MM.1S (cell line): Measurements from ENCODE around the gene BMP7.

Source experiments
- DNase-seq: peaks from one replicate; pipeline ENCODE4 v3.0.0-alpha.2; 2015
- H2AFZ ChIP-seq: fragments of 300-600 bp; sonication (generic); 2 replicates; pipeline ENCODE4 v1.6.0; 2016; ENCODE audit warnings: antibody characterized with exemption, low read length
- H3F3A ChIP-seq: fragments of 300-600 bp; sonication (generic); 2 replicates; pipeline ENCODE4 v1.6.1; 2016; ENCODE audit warnings: mild to moderate bottlenecking, antibody characterized with exemption, low read length, moderate library complexity, mixed read lengths; ENCODE audit not compliant: insufficient read depth
- H3K27ac ChIP-seq: fragments of 300-600 bp; sonication (generic); 2 replicates; pipeline ENCODE4 v1.5.1; 2016; ENCODE audit warnings: mild to moderate bottlenecking, low read length
- H3K27me3 ChIP-seq: fragments of 300-600 bp; sonication (generic); replicated peaks from 2 replicates; pipeline ENCODE4 v1.6.0; 2016; ENCODE audit warnings: low read length; ENCODE audit not compliant: insufficient read depth
- H3K36me3 ChIP-seq: fragments of 300-600 bp; sonication (generic); replicated peaks from 2 replicates; pipeline ENCODE4 v1.6.1; 2016; ENCODE audit warnings: mild to moderate bottlenecking, low read length, mixed read lengths; ENCODE audit not compliant: insufficient read depth
- H3K4me1 ChIP-seq: fragments of 300-600 bp; sonication (generic); 2 replicates; pipeline ENCODE4 v1.6.1; 2016; ENCODE audit warnings: low read length, mixed read lengths
- H3K4me2 ChIP-seq: fragments of 300-600 bp; sonication (generic); 2 replicates; pipeline ENCODE4 v1.6.0; 2016; ENCODE audit warnings: low read depth, low read length
- H3K4me3 ChIP-seq: fragments of 300-600 bp; sonication (generic); 2 replicates; pipeline ENCODE4 v1.5.1; 2016; ENCODE audit warnings: low read length, mixed read lengths
- H3K79me2 ChIP-seq: fragments of 300-600 bp; sonication (generic); 2 replicates; pipeline ENCODE4 v1.6.1; 2016; ENCODE audit warnings: mixed run types, low read length, mixed read lengths
- H3K9ac ChIP-seq: fragments of 300-600 bp; sonication (generic); 2 replicates; pipeline ENCODE4 v1.6.1; 2016; ENCODE audit warnings: low read length, mixed read lengths
- H3K9me2 ChIP-seq: fragments of 300-600 bp; sonication (generic); replicated peaks from 2 replicates; pipeline ENCODE4 v1.6.1; 2016; ENCODE audit warnings: mild to moderate bottlenecking, low read length, mixed read lengths; ENCODE audit not compliant: insufficient read depth
- H3K9me3 ChIP-seq: fragments of 300-600 bp; sonication (generic); replicated peaks from 2 replicates; pipeline ENCODE4 v1.6.1; 2016; ENCODE audit warnings: mild to moderate bottlenecking, low read length, mixed read lengths; ENCODE audit not compliant: insufficient read depth
- H4K20me1 ChIP-seq: fragments of 300-600 bp; sonication (generic); 2 replicates; pipeline ENCODE4 v1.6.1; 2016; ENCODE audit warnings: mild to moderate bottlenecking, low read length, moderate library complexity, mixed read lengths; ENCODE audit not compliant: insufficient read depth
- CTCF ChIP-seq: fragments of 300-600 bp; sonication (generic); IDR thresholded peaks from 2 replicates; pipeline ENCODE4 v1.5.1; 2016; ENCODE audit warnings: antibody characterized with exemption, low read length, mixed read lengths
- EZH2 ChIP-seq: fragments of 300-600 bp; sonication (generic); optimal IDR thresholded peaks from 2 replicates; pipeline ENCODE3; 2017; ENCODE audit warnings: low read depth, mild to moderate bottlenecking, antibody characterized with exemption, low read length, mixed read lengths
- EZH2phosphoT487 ChIP-seq: fragments of 300-600 bp; sonication (generic); IDR thresholded peaks from 2 replicates; pipeline ENCODE4 v1.6.1; 2018; ENCODE audit warnings: antibody characterized with exemption, low read length

BMP7 gene

GRCh38 chr20:57268399-57269076 lies 2.1 kb upstream of the BMP7 start:
- H3K9ac ChIP-seq = no peak overlapping the region
- no peaks in the 10 kb centered on the region for H3K36me3 ChIP-seq
- H3K4me1 ChIP-seq = no peaks in the 10 kb centered on the region
- no peaks in the 10 kb centered on the region for H4K20me1 ChIP-seq
- peaks cover 58% of the 10 kb centered on the region for H3K27me3 ChIP-seq
- H3K9me3 ChIP-seq = no peaks in the 10 kb centered on the region
- no peak overlapping the region for H3K4me3 ChIP-seq
- H3K9me2 ChIP-seq = no peaks in the 10 kb centered on the region
- H3K27ac ChIP-seq = no peak overlapping the region
- H3F3A ChIP-seq = no peaks in the 10 kb centered on the region
- no peak overlapping the region for H2AFZ ChIP-seq
- no peaks in the 10 kb centered on the region for H3K79me2 ChIP-seq
- H3K4me2 ChIP-seq = no peak overlapping the region
- DNase-seq = no peak
- TF ChIP-seq CTCF = no peak
- TF ChIP-seq EZH2 = no peak
- TF ChIP-seq EZH2phosphoT487 = no peak

- no peak for TF ChIP-seq CTCF
- TF ChIP-seq EZH2 = no peak
- no peak for TF ChIP-seq EZH2phosphoT487
- Histone ChIP-seq H3K27me3 (peaks cover 70% of the 10 kb centered on the region), H3K4me2 (no peak overlapping the region), H4K20me1 (no peaks in the 10 kb centered on the region), H3K9ac (no peak overlapping the region), H3K36me3 (no peaks in the 10 kb centered on the region), H3K27ac (no peak overlapping the region), H3K4me3 (no peak overlapping the region), H3K4me1 (no peaks in the 10 kb centered on the region), H3F3A (no peaks in the 10 kb centered on the region), H3K79me2 (no peaks in the 10 kb centered on the region), H2AFZ (no peak overlapping the region), H3K9me3 (no peaks in the 10 kb centered on the region), H3K9me2 (no peaks in the 10 kb centered on the region)
- DNase-seq = no peak
Measured at GRCh38 chr20:57267158-57267821, 849 bp upstream of the BMP7 start.

- H3K4me1 ChIP-seq = no peaks in the 10 kb centered on the region
- TF ChIP-seq EZH2 (no peak), CTCF (no peak), EZH2phosphoT487 (no peak)
- no peaks in the 10 kb centered on the region for H3K9me2 ChIP-seq
- no peak overlapping the region for H2AFZ ChIP-seq
- no peak overlapping the region for H3K4me3 ChIP-seq
- no peaks in the 10 kb centered on the region for H3K36me3 ChIP-seq
- no peaks in the 10 kb centered on the region for H3K79me2 ChIP-seq
- no peak overlapping the region for H3K4me2 ChIP-seq
- no peak overlapping the region for H3K9ac ChIP-seq
- no peak for DNase-seq
- H3F3A ChIP-seq = no peaks in the 10 kb centered on the region
- H3K9me3 ChIP-seq = no peaks in the 10 kb centered on the region
- no peaks in the 10 kb centered on the region for H4K20me1 ChIP-seq
- H3K27ac ChIP-seq = no peak overlapping the region
- peaks cover 83% of the 10 kb centered on the region for H3K27me3 ChIP-seq
Measured at GRCh38 chr20:57265997-57266290, 497 bp downstream of the BMP7 start.
